Coronary artery (tissue), 2 donors: Measurements from ENCODE around the gene GPR132.
"Not testable (repeated sequence)": the region's sequence is repeated elsewhere in the genome, so short reads cannot be mapped to it uniquely, and the experiment has no call there.

Source experiments
- DNase-seq: peaks from one replicate; pipeline ENCODE4 v3.0.0-alpha.2; 2017; ENCODE audit warnings: low spot score
- H3K27ac ChIP-seq, 2 donors: fragments of 200-600 bp; sonication (generic); one replicate each; pipeline ENCODE4 v1.5.1; 2016 to 2019
- H3K4me3 ChIP-seq: fragments of 200-600 bp; sonication (generic); 2 replicates; pipeline ENCODE4 v1.5.1; 2016; ENCODE audit warnings: mild to moderate bottlenecking, moderate library complexity
- CTCF ChIP-seq: fragments of 200-600 bp; sonication (generic); IDR thresholded peaks from one replicate; pipeline ENCODE4 v1.5.1; 2019; ENCODE audit warnings: antibody characterized with exemption

GPR132 gene

DNA sequence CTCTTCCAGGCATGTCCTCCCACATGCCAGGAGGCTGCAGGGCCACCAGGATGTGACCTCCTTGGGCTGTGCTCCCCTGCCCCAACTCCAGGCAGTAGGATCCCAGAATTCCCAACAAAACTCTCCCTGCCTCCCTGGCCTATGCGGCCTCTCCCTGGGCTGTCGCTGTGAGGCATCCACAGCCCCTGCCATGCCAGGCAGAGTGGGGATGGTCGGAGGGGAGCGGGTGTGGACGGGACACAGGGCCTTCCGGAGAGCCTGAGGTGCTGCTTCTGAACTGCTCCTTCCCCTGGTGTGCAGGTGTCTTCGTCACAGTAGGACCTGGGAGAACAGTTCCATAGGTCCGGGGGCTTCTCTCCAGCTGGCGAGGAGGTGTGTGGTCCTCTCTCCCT, 18.3 kb downstream of the GPR132 start:
- no peak for DNase-seq
- TF ChIP-seq CTCF: no peak
- H3K4me3 ChIP-seq: no peak overlapping the region
- no peak overlapping the region for H3K27ac ChIP-seq

DNA sequence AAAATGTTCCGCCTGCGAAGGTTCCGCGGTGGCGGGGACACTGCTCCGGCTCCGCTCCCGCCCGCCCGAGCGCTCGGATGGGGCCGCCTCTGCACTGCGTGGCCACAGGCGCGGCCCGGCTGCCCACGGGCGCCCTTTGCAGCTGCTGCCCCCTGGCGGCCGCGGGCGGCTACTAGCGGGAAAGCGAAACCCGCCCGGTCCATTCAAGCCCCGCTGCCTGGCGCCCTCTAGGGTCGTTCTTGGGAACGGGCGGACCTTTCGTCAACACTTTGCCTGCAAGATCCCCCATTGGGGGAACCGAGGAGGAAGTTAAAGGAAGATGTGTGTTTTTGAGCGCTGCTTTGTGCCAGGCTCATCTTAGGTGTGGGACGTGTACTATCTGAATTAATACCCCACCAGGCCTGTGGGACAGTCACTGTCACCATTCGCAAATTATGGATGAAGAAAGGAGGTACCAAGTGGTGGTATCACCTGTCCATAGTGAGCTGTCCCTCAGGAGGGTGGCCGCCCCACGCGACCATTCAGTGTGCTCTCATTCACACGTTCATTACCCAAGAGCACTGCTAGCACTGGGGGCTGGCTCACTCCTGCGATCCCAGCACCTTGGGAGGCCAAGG, 19.4 kb downstream of the GPR132 start:
- TF ChIP-seq CTCF: peak; percentile 99
- Histone ChIP-seq H3K27ac (no peak overlapping the region), H3K4me3 (no peak overlapping the region)
- DNase-seq: no peak

GRCh38 chr14:105043641-105044040, 21.6 kb downstream of the GPR132 start:
- H3K27ac ChIP-seq: no peak overlapping the region
- no peak for DNase-seq
- TF ChIP-seq CTCF: no peak
- no peak overlapping the region for H3K4me3 ChIP-seq

- no peak for TF ChIP-seq CTCF
- no peak overlapping the region for H3K4me3 ChIP-seq
- no peak for DNase-seq
- no peak overlapping the region for H3K27ac ChIP-seq
Measured at GRCh38 chr14:105042813-105043212, 22.4 kb downstream of the GPR132 start.

DNA sequence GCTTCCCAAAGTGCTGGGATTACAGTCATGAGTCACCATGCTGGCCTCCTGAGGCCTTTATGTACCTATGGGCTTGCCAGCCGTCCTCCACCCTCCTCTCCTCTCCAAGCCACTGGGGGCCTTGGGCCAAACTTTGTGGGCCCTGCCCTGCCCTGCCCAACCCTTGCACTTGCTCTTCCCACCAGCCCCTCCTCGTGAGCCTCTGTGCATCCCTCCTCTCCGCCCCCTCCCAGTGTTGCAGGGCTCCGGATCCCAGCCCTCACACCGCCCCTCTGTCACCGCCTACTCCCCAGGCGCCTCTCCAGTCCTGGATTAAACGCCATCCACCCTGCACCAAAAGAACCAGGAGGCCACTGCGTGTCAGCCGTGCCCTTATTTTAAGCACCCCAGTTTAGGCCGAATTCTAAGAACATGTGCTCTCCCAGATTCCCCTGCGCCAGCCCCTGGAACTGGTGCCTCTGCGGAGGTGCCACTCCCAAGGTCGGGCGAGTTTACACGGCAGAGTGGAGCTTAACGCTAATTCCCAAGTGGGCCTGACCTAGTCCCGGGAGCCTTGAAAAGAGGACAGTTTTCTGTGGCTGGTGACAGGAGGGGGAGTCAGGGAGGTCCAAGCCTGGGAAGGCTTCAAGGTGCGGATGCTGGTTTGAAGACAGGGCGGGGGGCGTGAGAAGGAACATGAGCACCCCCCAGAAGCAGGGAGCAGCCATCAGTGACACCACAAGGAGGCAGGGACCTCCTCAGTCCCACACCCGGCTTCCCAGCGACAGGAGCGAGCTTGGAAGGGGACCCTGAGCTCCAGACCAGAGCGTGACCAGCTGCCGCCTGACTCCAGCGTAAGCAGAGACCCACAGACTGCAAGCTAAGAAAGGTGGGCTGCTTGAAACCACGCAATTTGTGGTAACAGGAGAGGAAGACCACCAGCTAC, 23.1 kb downstream of the GPR132 start:
- no peak overlapping the region for H3K4me3 ChIP-seq
- no peak for DNase-seq
- no peak for TF ChIP-seq CTCF
- no peak overlapping the region for H3K27ac ChIP-seq

- no peak overlapping the region for H3K4me3 ChIP-seq
Measured at GRCh38 chr14:105039458-105040205, 25.6 kb downstream of the GPR132 start.

DNA sequence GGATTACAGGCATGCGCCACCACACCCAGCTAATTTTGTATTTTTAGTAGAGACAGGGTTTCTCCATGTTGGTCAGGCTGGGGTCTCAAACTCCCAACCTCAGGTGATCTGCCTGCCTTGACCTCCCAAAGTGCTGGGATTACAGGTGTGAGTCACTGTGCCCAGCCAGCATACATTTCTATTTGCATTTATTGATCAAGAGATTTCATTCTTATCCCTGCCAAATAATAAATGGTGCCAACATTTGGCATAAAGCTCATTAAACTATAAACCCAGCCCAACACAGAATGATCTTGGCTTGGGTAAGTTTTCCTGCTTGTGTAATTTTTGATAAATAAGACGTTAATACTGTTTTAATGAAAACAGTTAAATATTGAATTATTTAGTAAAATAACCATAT, 29.6 kb downstream of the GPR132 start:
- DNase-seq, H3K4me3 ChIP-seq: not testable (repeated sequence)

More at GRCh38 chr14:105039458-105040205, 25.6 kb downstream of the GPR132 start:
- TF ChIP-seq CTCF: no peak
- no peak for DNase-seq
- H3K27ac ChIP-seq: no peak overlapping the region

More for the DNA sequence above, 29.6 kb downstream of the GPR132 start:
- not testable (repeated sequence) for H3K27ac ChIP-seq
